NCI-H1417 (cell line): ENCODE measurements around the gene MT1M.

Experiments used
- DNase-seq, 3 experiments: peaks; one replicate each; lab custom pipeline; 2025; lab: John Stamatoyannopoulos, UW

The MT1M gene

GRCh38 chr16:56628486-56629350, 3.7 kb upstream of the MT1M start:
- peak in 1 of 3 experiments; percentile 3 for DNase-seq

- DNase-seq, result no peak
Observed at GRCh38 chr16:56629531-56629930, 2.9 kb upstream of the MT1M start.

DNA sequence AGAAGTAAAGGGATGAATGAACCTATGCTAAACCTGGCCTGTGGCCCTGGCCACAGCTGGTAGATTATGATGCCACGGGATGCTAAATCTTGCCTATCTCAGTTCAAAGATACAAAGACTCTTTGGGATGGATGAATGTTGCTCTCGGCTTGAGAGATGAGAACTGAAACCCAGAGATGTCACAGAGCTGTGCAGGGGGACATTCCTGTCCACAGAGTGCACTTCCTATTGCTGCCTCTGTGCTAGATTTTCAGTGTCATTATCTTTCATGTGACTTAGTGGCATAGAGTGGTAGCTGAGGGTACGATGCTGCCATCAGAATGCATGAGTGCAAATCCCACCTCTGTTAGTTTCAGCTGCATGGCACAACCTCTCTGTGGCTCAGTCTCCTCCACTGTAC, 2.3 kb upstream of the MT1M start:
- DNase-seq, result no peak

DNA sequence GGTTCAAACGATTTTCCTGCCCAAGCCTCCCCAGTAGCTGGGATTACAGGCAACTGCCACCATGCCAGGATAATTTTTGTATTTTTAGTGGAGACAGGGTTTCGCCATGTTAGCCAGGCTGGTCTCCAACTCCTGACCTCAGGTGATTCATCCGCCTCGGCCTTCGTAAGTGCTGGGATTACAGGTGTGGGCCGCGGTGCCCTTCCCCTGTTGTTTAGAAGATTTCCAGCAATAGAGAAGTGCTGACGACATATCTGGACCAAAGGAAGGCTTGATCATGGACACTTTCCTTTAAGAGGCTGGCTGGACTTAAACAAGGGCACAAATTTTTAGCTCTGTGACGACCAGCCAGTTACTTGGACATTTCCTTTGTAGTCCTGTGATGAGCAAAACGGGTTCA, 1.3 kb upstream of the MT1M start:
- no peak for DNase-seq

- DNase-seq, result no peak
Observed at GRCh38 chr16:56631832-56632155, 665 bp upstream of the MT1M start.

DNA sequence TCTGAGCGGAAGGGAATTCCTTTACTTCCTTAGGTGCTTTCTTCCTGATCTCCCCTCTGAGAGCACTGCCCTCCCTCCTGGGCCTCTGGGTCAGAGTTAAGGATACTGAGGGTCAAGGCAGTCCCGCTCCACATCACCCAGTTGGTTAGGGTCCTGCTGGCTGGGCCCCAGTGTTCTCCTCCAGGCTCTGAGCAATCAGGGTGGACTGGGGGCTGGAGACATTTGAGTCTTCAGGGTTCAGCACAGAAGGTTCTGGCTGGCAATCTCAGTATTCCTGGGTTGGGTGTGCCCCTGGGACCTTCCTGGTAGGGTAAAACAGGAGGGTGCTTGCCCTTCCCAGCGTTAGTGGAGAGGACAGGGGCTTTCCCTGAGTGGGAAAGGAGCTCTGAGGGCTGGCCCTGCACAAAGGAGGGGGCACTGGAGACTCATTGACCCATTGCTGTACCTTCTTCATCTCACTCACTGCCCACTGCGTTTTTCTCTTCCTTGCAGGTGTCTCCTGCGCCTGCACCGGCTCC, 448 bp downstream of the MT1M start:
- no peak for DNase-seq

- no peak for DNase-seq
Observed at GRCh38 chr16:56633535-56633934, 1.1 kb downstream of the MT1M start.

GRCh38 chr16:56634715-56635440, 2.4 kb downstream of the MT1M start:
- no peak for DNase-seq

- DNase-seq, result no peak
Observed at GRCh38 chr16:56635441-56635967, 3.0 kb downstream of the MT1M start.

GRCh38 chr16:56636616-56637413, 4.4 kb downstream of the MT1M start:
- DNase-seq, result no peak

GRCh38 chr16:56637814-56638750, 5.6 kb downstream of the MT1M start, which contains the start of gene MT1A:
Gene MT1A (plus strand): TSS chr16:56638666. CDS start chr16:56638739, 73 bp downstream.
- peak in 2 of 3 experiments; percentile 29 to 42 for DNase-seq

- DNase-seq, result no peak
Observed at GRCh38 chr16:56639045-56639444, 6.6 kb downstream of the MT1M start.

DNA sequence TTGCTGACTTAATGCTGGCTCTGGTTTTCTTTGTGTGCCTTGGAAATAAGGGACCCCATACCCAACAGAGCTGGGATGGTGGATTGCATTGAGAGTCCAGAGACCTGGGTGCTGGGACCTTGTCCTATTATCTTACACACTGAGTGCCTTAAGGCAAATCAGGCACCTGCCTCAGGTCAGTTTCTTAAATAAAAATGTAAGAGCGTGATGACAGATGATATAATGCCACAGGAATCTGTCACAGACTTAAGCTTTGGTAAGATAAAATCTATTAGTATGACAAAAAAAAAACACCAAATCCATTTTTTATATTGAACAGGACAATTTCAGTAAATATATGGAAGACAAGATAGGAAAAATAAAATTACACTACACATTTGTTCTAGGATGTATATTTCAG, 7.6 kb downstream of the MT1M start:
- DNase-seq, result no peak

- DNase-seq, result no peak
Observed at GRCh38 chr16:56641166-56641565, 8.7 kb downstream of the MT1M start.

DNA sequence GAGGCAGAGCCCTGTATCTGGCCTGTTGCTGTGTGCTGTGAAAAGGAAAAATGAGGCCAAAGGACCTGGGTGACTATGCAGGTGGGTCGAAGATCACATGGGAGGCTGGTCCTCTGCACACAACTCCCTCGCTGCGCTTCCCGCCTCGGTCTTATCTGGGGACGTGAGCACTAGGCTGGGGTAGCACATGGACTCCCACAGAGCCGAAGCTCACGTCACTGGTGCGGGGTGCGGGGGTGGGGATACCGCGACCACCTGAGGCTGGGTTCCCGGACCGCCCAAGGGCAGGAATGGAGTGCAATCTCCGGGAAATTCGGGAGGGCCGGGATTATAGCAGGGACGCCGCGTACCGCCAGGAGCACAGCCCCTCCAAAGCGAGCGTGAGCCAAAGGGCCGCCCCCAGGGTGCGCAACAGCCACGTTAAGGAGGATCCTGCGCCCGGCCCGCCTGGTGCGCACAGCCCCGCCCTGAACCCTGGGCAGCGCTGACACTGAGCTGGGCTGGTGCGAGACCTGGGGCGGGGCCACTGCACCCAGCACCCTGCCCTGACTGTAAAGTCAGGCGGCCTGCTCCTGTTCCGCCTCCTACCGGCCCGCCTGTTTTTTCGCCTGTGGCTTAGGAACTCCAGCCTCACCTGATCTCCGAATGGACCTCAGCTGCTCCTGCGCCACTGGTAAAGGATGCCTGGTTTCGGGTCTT, 10.8 kb downstream of the MT1M start:
- DNase-seq, result no peak

DNA sequence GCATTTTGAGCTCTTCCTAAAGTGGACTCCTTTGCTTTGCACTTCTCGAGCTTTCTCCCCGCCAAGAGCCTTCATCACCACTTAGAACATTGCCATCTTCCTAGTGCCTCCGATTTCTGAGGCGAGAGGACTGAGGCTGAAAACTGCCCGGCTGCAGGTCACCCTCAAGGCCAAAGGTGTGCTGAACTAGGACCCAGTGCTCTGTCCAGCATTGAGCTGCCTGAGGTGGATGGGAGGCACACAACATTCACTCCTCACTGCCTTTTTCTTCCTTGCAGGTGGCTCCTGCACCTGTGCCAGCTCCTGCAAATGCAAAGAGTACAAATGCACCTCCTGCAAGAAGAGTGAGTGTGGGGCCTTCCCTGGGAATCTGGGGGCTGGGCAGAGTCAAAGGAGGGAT, 11.4 kb downstream of the MT1M start:
- no peak for DNase-seq

DNA sequence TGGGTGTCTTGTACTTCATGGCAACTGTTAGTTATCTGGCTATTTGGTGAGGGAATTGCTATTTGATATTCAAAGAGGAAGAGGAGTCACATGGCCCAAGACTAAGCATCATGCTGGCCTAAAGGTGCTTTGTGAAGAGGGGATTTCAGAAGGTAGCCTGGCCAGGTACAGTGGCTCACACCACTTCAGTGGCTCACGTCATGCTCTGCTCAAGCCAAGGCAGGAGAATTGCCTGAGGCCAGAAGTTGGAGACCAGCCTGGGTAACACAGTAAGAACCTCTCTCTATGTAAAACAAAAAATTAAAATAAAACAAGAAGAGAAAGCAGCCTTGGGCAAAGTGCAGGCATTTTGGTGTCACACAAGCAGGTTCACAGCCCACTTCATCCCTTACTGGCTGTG, 12.9 kb downstream of the MT1M start:
- DNase-seq, result no peak

GRCh38 chr16:56645838-56646237, 13.4 kb downstream of the MT1M start:
- DNase-seq, result no peak

GRCh38 chr16:56647641-56648431, 15.4 kb downstream of the MT1M start:
- no peak for DNase-seq
